WTC11 (cell line): ENCODE data around the gene RAPGEF3. TPM values are rescaled to one million over a fixed set of nuclear protein-coding genes. Genes with fewer than 3 reads are reported as not detected.

ENCODE experiments used
- ATAC-seq: fragments of 200-7000 bp; cut with Tn5 transposase; 2 replicates; pipeline ENCODE4 v1.10.0; 2021; ENCODE audit warnings: mild to moderate bottlenecking, moderate library complexity
- CTCF ChIA-PET: fragments of 300-600 bp; sonication (Branson Sonifier 250); formaldehyde crosslinking; loops from one replicate; lab custom pipeline; 2021; ENCODE audit warnings: antibody characterized with exemption; lab: Charles Lee
- POLR2A ChIA-PET: fragments of 350-600 bp; sonication (Branson Sonifier 250); formaldehyde crosslinking; loops from one replicate; lab custom pipeline; 2021; ENCODE audit warnings: antibody characterized with exemption; lab: Charles Lee
- DNase-seq: peaks from one replicate; pipeline ENCODE4 v3.0.0; 2021; ENCODE audit warnings: low spot score
- H3K27ac Mint-ChIP-seq: 2 replicates; pipeline ENCODE4 v1.8.0; 2021; ENCODE audit warnings: mixed read lengths
- H3K27me3 Mint-ChIP-seq: 2 replicates; pipeline ENCODE4 v1.8.0; 2021; ENCODE audit warnings: low read depth, mild to moderate bottlenecking, moderate library complexity, mixed read lengths
- H3K36me3 Mint-ChIP-seq: 2 replicates; pipeline ENCODE4 v1.8.0; 2021; ENCODE audit warnings: mixed read lengths
- H3K4me1 Mint-ChIP-seq: 2 replicates; pipeline ENCODE4 v1.8.0; 2022; ENCODE audit warnings: mixed read lengths
- H3K4me3 Mint-ChIP-seq: 2 replicates; pipeline ENCODE4 v1.8.0; 2021; ENCODE audit warnings: mild to moderate bottlenecking, moderate library complexity, mixed read lengths
- H3K9me3 Mint-ChIP-seq: 2 replicates; pipeline ENCODE4 v1.8.0; 2021; ENCODE audit warnings: mixed read lengths
- CREM ChIP-seq: sonication (generic); formaldehyde crosslinking; IDR thresholded peaks from 2 replicates; pipeline ENCODE4 v1.8.1; 2022; ENCODE audit warnings: mild to moderate bottlenecking, missing genetic modification reagents, moderate library complexity
- ETV6 ChIP-seq: sonication (generic); formaldehyde crosslinking; IDR thresholded peaks from 2 replicates; pipeline ENCODE4 v1.8.1; 2022; ENCODE audit warnings: mild to moderate bottlenecking, missing genetic modification reagents
- GTF2I ChIP-seq: fragments of 250-450 bp; sonication (Bioruptor Pico); conservative IDR thresholded peaks from 2 replicates; pipeline ENCODE4 v1.4.0; 2021; ENCODE audit warnings: mild to moderate bottlenecking
- MXD4 ChIP-seq: fragments of 250-450 bp; sonication (Bioruptor Pico); IDR thresholded peaks from 2 replicates; pipeline ENCODE4 v1.8.0; 2021; ENCODE audit warnings: mild to moderate bottlenecking, moderate library complexity, borderline replicate concordance
- OVOL2 ChIP-seq: fragments of 250-450 bp; sonication (Bioruptor Pico); IDR thresholded peaks from 2 replicates; pipeline ENCODE4 v1.9.0; 2021; ENCODE audit warnings: mild to moderate bottlenecking, borderline replicate concordance
- TCF7 ChIP-seq: sonication (generic); formaldehyde crosslinking; IDR thresholded peaks from 2 replicates; pipeline ENCODE4 v1.8.0; 2022; ENCODE audit warnings: mild to moderate bottlenecking, low read depth, missing genetic modification reagents, moderate library complexity
- ZNF138 ChIP-seq: sonication (generic); formaldehyde crosslinking; conservative IDR thresholded peaks from 2 replicates; pipeline ENCODE4 v1.8.1; 2022; ENCODE audit warnings: mild to moderate bottlenecking, moderate library complexity, missing genetic modification reagents
- ZNF219 ChIP-seq: sonication (generic); formaldehyde crosslinking; IDR thresholded peaks from 2 replicates; pipeline ENCODE4 v1.8.0; 2023; ENCODE audit warnings: missing genetic modification reagents, mild to moderate bottlenecking, borderline replicate concordance
- ZNF232 ChIP-seq: sonication (generic); formaldehyde crosslinking; IDR thresholded peaks from 2 replicates; pipeline ENCODE4 v1.8.0; 2022; ENCODE audit warnings: mild to moderate bottlenecking, missing genetic modification reagents
- ZNF416 ChIP-seq: fragments of 250-450 bp; sonication (Bioruptor Pico); IDR thresholded peaks from 2 replicates; pipeline ENCODE4 v1.9.0; 2021; ENCODE audit warnings: mild to moderate bottlenecking, inconsistent platforms
- total RNA-seq: library from RNA; stranded (reverse); gene quantifications from 3 replicates; pipeline ENCODE4 v1.2.3, GENCODE V29; 2021
- TF ChIP-seq, protein P1 (sequence below): fragments of 250-450 bp; sonication (Bioruptor Pico); IDR thresholded peaks from 2 replicates; pipeline ENCODE4 v1.9.0; 2021; ENCODE audit warnings: mild to moderate bottlenecking
- TF ChIP-seq, protein P2 (sequence below): sonication (generic); formaldehyde crosslinking; IDR thresholded peaks from 2 replicates; pipeline ENCODE4 v1.8.0; 2022; ENCODE audit warnings: mild to moderate bottlenecking, missing genetic modification reagents
- TF ChIP-seq, protein P3 (sequence below): sonication (generic); formaldehyde crosslinking; IDR thresholded peaks from 2 replicates; pipeline ENCODE4 v1.8.1; 2022; ENCODE audit warnings: low read depth, missing genetic modification reagents, borderline replicate concordance
- TF ChIP-seq, protein P4 (sequence below): sonication (generic); formaldehyde crosslinking; IDR thresholded peaks from 2 replicates; pipeline ENCODE4 v1.8.1; 2023; ENCODE audit warnings: mild to moderate bottlenecking, missing genetic modification reagents
- TF ChIP-seq, protein P5 (sequence below): sonication (generic); formaldehyde crosslinking; IDR thresholded peaks from 2 replicates; pipeline ENCODE4 v1.8.0; 2022; ENCODE audit warnings: mild to moderate bottlenecking, missing genetic modification reagents
- TF ChIP-seq, protein P6 (sequence below): sonication (generic); formaldehyde crosslinking; IDR thresholded peaks from 2 replicates; pipeline ENCODE4 v1.8.1; 2023; ENCODE audit warnings: mild to moderate bottlenecking, missing genetic modification reagents, moderate library complexity
- TF ChIP-seq, protein P7 (sequence below): sonication (generic); formaldehyde crosslinking; IDR thresholded peaks from 2 replicates; pipeline ENCODE4 v1.8.1; 2023; ENCODE audit warnings: mild to moderate bottlenecking, moderate library complexity, missing genetic modification reagents

RAPGEF3 gene
- total RNA-seq, 1 experiment from 2014 or later: 13.3 TPM

DNA sequence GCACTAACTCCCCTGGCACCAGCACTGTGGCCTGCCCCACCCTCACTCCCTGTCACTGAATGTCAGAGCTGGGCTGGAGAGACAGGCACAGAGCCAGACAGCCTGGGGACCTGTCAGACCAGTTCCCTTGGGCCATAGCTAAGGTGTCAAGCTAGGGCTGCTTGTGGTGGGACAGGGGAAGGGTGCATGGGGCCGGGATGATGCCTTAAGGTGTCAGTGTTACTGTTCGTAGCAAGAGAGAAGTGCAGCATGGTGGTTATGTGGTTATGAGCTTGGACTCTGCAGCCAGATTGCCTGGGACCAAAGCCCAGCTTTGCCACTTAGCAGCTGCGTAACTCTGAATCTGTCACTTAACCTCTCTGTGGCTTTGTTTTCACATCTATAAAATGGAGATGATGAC, 3.8 kb downstream of the RAPGEF3 start:
- TF ChIP-seq ZNF219 (CRISPR knock-in tag) (no peak), MXD4 (CRISPR knock-in tag) (no peak), TCF7 (no peak), GTF2I (CRISPR knock-in tag) (no peak), ZNF232 (CRISPR knock-in tag) (no peak), ZNF138 (CRISPR knock-in tag) (no peak)
- TF ChIP-seq, protein P1, sequence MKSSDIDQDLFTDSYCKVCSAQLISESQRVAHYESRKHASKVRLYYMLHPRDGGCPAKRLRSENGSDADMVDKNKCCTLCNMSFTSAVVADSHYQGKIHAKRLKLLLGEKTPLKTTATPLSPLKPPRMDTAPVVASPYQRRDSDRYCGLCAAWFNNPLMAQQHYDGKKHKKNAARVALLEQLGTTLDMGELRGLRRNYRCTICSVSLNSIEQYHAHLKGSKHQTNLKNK (CRISPR knock-in tag): no peak
- TF ChIP-seq, protein P2, sequence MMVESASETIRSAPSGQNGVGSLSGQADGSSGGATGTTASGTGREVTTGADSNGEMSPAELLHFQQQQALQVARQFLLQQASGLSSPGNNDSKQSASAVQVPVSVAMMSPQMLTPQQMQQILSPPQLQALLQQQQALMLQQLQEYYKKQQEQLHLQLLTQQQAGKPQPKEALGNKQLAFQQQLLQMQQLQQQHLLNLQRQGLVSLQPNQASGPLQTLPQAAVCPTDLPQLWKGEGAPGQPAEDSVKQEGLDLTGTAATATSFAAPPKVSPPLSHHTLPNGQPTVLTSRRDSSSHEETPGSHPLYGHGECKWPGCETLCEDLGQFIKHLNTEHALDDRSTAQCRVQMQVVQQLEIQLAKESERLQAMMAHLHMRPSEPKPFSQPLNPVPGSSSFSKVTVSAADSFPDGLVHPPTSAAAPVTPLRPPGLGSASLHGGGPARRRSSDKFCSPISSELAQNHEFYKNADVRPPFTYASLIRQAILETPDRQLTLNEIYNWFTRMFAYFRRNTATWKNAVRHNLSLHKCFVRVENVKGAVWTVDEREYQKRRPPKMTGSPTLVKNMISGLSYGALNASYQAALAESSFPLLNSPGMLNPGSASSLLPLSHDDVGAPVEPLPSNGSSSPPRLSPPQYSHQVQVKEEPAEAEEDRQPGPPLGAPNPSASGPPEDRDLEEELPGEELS (CRISPR knock-in tag): no peak
- Mint-ChIP-seq H3K27ac (no peak overlapping the region), H3K4me3 (no peak overlapping the region), H3K27me3 (no peaks in the 10 kb centered on the region; the same call in 1 of the 2 replicates), H3K36me3 (no peaks in the 10 kb centered on the region), H3K9me3 (no peaks in the 10 kb centered on the region), H3K4me1 (peaks cover 66% of the 10 kb centered on the region)
- ATAC-seq: no peak
- ChIA-PET CTCF (interaction anchor here (1.1 to 10.5 kb wide), 5 partner anchors 12 to 23 kb away, joined by 3 to 173 read pairs (median 67); partner anchors contain the start of gene SLC48A1), POLR2A (no interaction called here)
- DNase-seq: no peak

DNA sequence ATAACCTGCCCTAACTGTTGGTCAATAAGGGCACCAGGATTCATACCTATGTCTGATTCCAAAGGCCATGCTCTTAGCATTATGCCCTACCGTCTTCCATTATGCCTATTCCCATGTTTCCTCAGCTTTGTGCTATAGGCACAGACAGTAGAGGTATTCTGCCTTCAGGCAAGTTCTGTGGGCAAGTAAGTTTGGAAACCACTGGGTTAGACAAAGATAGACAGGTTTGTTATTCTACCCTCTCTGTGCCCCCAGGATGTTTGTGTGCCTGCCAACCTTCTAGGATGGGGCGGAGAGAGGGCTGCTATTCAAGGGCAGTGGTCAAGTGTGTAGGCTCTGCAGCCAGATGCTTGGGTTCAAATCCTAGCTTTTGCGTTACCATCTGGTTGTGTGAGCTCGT, 4.6 kb downstream of the RAPGEF3 start:
- peaks cover 64% of the 10 kb centered on the region for H3K4me1 Mint-ChIP-seq
- TF ChIP-seq ETV6: no peak
- TF ChIP-seq, all 79 proteins: peak for 0
- ATAC-seq (no peak), DNase-seq (no peak)
- Mint-ChIP-seq H3K4me3 (no peak overlapping the region), H3K36me3 (no peaks in the 10 kb centered on the region), H3K27ac (no peak overlapping the region; the same call in 1 of the 2 replicates), H3K27me3 (no peaks in the 10 kb centered on the region; the same call in 1 of the 2 replicates), H3K9me3 (no peaks in the 10 kb centered on the region)
- ChIA-PET POLR2A (no interaction called here), CTCF (interaction anchor here (2.6 to 10.5 kb wide), 5 partner anchors 12 to 84 kb away, joined by 10 to 173 read pairs (median 67); partner anchors contain the start of gene SLC48A1)

DNA sequence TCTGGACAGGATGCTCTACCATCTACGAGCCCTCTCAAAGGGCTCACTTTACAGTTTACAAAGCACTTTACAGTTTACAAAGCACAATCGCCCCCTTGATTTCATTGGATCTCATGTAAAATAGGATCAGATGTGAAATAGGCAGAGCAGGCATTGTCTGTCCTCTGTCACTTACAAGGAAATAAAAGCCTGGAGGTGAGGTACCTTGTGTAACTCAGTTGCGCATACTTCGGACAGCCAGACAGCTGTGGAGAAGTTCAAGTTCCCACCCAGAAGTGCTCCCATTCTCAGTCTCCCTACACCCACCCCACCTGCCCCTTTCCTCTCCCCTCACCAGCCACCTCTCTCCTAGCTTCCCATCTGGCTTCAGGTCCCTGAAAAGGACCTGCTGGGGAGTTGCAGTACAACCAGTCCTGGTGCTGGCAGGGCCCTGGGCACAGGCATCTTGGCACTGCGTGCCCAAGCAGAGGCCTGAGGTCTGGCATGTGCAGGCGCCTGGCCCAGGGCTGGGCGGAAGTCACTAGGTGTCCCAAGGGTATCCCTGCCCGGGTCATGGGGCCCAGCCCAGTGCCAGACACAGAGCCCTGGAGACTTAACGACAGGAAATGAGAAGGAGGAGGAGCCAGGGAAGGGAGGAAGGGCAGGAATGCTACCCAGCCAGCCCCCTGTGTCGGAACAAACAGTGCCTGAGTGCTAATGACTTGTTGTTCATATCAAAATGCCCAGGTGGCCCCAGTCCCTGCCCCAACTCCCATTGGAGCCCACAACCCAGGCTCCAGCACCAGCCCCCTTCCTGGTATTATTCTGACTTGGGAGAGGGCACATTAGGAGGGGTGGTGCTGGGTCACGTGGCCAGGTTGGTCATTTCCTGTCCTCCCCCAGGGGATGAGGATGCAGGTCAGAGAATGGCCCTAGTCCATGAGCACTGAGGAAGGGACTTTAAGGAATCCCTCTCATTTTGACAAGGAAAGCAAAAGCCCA, 5.4 kb downstream of the RAPGEF3 start:
- TF ChIP-seq, protein P3, sequence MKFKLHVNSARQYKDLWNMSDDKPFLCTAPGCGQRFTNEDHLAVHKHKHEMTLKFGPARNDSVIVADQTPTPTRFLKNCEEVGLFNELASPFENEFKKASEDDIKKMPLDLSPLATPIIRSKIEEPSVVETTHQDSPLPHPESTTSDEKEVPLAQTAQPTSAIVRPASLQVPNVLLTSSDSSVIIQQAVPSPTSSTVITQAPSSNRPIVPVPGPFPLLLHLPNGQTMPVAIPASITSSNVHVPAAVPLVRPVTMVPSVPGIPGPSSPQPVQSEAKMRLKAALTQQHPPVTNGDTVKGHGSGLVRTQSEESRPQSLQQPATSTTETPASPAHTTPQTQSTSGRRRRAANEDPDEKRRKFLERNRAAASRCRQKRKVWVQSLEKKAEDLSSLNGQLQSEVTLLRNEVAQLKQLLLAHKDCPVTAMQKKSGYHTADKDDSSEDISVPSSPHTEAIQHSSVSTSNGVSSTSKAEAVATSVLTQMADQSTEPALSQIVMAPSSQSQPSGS (CRISPR knock-in tag): no peak
- TF ChIP-seq, protein P4, sequence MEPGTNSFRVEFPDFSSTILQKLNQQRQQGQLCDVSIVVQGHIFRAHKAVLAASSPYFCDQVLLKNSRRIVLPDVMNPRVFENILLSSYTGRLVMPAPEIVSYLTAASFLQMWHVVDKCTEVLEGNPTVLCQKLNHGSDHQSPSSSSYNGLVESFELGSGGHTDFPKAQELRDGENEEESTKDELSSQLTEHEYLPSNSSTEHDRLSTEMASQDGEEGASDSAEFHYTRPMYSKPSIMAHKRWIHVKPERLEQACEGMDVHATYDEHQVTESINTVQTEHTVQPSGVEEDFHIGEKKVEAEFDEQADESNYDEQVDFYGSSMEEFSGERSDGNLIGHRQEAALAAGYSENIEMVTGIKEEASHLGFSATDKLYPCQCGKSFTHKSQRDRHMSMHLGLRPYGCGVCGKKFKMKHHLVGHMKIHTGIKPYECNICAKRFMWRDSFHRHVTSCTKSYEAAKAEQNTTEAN (CRISPR knock-in tag): no peak
- TF ChIP-seq, protein P5, sequence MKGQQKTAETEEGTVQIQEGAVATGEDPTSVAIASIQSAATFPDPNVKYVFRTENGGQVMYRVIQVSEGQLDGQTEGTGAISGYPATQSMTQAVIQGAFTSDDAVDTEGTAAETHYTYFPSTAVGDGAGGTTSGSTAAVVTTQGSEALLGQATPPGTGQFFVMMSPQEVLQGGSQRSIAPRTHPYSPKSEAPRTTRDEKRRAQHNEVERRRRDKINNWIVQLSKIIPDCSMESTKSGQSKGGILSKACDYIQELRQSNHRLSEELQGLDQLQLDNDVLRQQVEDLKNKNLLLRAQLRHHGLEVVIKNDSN (CRISPR knock-in tag): peak; percentile 79
- TF ChIP-seq ZNF416 (CRISPR knock-in tag) (no peak), CREM (no peak), OVOL2 (CRISPR knock-in tag) (no peak)
- TF ChIP-seq, protein P6, sequence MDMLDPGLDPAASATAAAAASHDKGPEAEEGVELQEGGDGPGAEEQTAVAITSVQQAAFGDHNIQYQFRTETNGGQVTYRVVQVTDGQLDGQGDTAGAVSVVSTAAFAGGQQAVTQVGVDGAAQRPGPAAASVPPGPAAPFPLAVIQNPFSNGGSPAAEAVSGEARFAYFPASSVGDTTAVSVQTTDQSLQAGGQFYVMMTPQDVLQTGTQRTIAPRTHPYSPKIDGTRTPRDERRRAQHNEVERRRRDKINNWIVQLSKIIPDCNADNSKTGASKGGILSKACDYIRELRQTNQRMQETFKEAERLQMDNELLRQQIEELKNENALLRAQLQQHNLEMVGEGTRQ: peak; percentile 88
- TF ChIP-seq, protein P7, sequence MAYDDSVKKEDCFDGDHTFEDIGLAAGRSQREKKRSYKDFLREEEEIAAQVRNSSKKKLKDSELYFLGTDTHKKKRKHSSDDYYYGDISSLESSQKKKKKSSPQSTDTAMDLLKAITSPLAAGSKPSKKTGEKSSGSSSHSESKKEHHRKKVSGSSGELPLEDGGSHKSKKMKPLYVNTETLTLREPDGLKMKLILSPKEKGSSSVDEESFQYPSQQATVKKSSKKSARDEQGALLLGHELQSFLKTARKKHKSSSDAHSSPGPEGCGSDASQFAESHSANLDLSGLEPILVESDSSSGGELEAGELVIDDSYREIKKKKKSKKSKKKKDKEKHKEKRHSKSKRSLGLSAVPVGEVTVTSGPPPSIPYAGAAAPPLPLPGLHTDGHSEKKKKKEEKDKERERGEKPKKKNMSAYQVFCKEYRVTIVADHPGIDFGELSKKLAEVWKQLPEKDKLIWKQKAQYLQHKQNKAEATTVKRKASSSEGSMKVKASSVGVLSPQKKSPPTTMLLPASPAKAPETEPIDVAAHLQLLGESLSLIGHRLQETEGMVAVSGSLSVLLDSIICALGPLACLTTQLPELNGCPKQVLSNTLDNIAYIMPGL (CRISPR knock-in tag): no peak
- no peaks in the 10 kb centered on the region; the same call in 1 of the 2 replicates for H3K27me3 Mint-ChIP-seq
- DNase-seq: peak; percentile 53
- ChIA-PET POLR2A (no interaction called here), CTCF (interaction anchor here (2.6 to 10.5 kb wide), 5 partner anchors 11 to 85 kb away, joined by 10 to 173 read pairs (median 67); partner anchors contain the start of gene SLC48A1)
- H3K36me3 Mint-ChIP-seq: no peaks in the 10 kb centered on the region
- peak overlapping the region; percentile 96 for H3K27ac Mint-ChIP-seq
- ATAC-seq: peak; percentile 86
- H3K9me3 Mint-ChIP-seq: no peaks in the 10 kb centered on the region
- H3K4me3 Mint-ChIP-seq: peak overlapping the region; percentile 44; the same call in 1 of the 2 replicates
- peaks cover 62% of the 10 kb centered on the region for H3K4me1 Mint-ChIP-seq
